ENCODE measurements around the gene ZMAT3.
"Not testable (repeated sequence)": the region's sequence is repeated elsewhere in the genome, so short reads cannot be mapped to it uniquely, and the experiment has no call there.

The ZMAT3 gene, protein sequence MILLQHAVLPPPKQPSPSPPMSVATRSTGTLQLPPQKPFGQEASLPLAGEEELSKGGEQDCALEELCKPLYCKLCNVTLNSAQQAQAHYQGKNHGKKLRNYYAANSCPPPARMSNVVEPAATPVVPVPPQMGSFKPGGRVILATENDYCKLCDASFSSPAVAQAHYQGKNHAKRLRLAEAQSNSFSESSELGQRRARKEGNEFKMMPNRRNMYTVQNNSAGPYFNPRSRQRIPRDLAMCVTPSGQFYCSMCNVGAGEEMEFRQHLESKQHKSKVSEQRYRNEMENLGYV

DNA sequence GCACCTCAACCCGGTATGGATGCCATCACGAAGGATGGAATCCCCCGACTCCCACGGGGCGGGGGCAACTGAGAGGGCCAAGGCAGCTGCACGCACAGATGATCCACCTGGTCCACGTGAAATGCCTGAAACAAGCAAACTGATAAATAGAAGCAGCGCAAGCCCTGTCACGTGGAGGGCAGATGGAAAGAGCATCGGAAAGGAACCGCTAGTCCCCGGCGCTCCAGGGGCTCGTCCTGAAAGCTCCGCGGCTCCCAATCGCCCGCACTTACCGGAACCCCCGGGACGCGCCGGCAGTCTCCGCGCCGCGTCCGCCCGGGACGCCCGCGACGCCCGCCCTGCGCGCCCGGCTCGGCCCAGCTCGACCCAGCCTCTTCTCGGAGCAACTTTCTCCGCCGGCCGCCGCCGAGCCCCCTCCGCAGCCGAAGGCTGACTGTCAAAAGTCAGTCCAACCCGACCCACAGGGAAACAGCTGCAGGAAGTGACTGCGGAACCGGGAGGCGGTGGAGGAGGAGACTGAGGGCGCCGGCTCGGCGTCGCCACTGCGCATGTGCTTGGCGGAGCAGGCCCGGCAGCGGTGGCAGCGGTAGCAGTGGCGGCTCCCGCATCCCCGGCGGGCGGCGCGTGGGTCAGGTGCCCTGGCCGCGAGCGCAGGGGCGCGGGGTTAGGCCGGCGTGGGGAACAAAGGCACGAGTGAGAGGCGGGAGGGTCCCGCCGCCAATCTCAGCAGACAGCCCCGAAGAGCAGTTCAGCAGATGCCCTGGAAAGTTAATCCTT is at the start of gene ZMAT3:
Gene ZMAT3 (minus strand): TSS at position 487 of the 777 bp plus-strand sequence. CDS start 4,057 bp downstream, outside the sequence.
- peak; percentile 75 for DNase-seq (ENCODE audit: low spot score)

DNA sequence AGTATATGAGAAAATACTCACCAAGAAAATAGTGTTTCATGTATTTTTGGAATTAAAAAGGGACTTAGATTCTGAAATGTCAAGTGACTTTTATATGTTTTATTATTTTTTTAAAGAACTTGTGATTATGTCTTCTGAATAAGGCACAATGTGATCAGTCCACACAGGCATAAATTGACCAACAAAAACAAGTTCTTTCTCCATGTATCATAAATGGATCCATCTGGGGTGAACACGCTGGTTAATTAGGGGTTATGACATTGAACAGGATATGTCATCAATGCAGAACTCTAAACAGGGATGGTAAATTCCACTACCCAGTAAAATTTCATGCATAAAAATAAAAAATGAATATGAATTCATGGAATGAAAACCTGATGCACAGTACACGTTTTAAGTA is 45.2 kb upstream of the ZMAT3 start:
- DNase-seq (ENCODE audit: low spot score), result no peak

DNA sequence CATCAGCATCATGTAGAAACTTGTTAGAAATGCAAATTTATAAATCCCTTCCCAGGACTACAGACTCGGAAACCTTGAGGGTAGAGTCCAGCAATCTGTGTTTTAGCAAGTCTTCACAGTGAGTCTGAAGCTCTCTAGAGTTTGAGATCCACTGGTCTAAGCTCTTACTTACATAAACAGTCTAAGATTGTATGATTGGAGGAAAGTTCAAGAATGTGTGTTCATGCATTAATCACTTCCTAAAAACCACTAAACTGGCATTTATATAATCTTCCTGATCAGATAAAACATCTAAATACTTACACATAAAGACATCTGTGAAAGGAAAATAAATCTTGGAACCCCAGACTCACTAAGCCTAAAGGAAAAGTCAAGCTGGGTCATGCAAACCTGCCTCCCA is 43.8 kb upstream of the ZMAT3 start:
- not testable (repeated sequence) for DNase-seq (ENCODE audit: low spot score)

DNA sequence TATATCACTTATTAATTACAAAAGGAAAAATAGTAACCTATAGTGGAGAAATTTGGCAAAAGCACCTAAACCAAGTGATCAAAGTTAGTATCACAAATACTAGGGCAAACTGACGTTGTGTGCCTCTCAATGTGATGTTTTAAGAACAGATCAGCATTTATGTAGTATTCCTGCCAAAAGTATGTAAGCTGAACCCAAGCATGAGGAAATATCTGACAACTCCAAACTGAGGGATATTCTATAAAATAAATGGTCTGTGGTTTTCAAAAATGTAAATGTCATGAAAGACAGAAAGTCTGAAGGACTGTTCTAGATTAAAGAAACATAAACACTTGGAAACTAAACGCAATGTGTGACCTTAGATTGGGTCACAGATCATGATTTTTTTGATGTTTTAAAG is 42.3 kb upstream of the ZMAT3 start:
- no peak for DNase-seq (ENCODE audit: low spot score)

DNA sequence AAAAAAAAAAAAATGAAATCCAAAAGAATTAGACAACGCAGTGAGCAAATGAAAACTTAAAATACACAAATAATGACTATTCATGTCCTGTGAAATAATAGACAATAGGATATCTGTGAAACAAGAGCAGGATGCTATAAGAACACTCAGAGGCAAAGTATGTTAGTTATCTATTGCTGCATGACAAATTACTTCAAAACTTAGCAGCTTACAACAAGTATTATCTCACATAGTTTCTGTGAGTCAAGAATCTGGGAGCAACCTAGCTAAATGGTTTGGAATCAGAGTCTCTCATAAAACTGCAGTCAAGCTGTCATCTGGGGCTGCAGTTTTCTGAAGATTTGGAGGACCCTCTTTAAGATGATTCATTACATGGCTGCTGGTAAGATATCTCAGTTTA is 36.5 kb upstream of the ZMAT3 start:
- DNase-seq (ENCODE audit: low spot score), result no peak

DNA sequence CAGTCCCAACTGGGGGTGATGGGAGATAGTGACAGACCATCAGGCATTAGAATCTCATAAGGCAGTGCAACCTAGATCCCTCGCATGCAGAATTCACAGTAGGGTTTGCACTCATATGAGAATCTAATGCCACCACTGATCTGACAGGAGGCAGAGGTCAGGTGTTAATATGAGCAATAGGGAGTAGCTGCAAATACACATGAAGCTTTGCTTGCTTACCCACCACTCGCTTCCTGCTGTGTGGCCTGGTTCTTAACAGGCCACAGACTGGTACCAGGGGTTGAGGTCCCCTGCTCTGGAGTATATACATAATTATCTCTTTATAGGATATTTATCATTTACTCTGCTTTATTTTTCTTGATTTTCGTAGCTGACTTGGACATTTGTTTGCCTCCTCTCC is 36.0 kb upstream of the ZMAT3 start:
- no peak for DNase-seq (ENCODE audit: low spot score)

DNA sequence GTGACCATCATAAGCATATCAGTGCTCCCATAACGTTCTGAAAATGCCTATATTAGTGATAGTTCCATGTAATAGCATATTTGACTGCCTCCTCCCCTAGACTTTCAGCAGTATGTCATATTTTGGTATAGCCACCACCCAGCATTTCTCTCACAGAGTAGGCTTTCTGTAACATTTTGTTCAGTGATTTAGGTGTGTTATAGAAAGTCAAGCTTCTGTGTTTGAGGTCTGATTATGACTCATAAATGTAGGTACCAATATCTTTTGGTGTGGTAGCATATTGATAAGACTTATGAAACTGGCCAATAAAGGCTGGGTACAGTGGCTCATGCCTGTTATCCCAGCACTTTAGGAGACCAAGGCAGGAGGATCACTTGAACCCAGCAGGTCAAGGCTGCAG is 34.3 kb upstream of the ZMAT3 start:
- no peak for DNase-seq (ENCODE audit: low spot score)

DNA sequence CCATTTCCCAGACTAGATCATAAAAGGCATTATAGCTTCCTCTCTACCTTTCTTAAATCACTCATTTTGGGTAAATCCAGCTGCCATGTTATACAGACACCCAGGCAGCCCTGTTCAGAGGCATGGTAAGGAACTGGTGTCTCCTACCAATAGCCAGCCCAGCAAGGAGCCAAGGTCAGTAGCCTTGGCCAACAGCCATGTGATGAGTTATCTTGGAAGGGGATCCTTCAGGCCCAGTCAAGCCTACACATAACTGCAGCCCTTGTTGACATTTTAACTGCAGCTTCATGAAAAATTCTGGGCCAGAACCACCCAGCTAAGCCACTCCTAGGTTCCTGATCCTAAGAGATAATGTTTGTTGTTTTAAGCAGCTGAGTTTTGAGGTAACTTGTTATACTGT is 29.0 kb upstream of the ZMAT3 start:
- no peak for DNase-seq (ENCODE audit: low spot score)

DNA sequence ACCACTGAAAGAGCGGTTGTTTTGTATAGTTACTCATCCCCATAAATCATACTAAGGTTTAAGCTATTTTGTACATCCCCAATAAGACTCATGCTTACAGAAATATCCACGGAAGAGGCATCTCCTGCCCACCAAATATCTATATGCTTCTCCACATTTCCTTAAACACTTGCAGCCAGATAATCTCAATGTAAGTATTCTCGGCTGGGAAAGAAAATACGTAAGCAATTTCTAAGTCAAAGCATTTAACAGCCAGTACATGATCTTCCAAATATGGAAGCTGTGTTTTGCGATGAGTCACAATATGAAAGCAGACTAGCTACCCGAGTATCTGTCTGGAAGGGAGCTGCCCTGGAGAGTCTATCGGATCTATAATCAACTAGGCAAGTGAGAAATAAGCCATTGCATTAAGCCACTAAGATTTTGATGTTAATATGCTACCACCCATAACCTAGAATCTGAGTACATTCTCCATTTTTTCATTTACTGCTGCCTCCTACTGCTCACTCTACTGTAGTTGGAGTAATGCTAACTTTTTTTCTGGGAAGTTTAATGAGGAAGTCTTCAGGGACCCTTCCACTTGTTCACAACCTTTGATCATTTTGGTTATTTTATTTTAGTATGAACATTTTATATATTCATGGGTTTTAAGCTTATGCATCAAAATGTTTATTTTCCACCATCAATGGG is 26.9 kb upstream of the ZMAT3 start:
- no peak for DNase-seq (ENCODE audit: low spot score)

DNA sequence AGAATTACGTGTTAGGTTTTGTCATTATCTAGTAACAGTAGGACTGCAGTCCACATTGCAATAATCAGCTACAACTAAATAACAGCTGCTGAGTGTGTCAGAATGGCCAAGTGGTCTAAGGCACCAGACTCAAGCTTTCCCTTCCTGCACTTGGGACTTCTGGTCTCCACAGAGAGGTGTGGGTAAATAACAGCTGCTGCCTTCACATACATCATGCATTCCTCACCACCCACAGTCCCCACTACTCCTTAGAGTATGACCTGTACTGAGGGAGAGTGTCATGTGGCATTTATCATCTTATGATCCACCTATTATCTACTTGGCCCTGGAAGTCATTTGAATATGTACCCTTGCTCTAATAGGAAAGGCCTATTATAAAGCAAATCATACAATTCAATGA is 22.2 kb upstream of the ZMAT3 start:
- no peak for DNase-seq (ENCODE audit: low spot score)

DNA sequence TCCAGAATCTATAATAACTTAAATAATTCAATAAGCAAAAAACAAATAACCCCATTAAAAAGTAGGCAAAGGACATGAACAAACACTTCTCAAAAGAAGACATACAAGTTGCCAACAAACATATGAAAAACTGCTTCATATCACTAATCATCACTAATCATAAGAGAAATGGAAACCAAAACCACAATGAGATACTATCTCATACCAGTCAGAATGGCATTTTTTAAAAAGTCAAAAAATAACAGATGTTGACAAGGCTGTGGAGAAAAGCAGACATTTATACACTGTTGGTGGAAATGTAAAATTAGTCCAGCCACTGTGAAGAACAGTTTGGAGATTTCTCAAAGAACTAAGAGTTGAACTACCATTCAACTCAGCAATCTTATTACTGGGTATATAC is 19.5 kb upstream of the ZMAT3 start:
- DNase-seq (ENCODE audit: low spot score), result no peak

DNA sequence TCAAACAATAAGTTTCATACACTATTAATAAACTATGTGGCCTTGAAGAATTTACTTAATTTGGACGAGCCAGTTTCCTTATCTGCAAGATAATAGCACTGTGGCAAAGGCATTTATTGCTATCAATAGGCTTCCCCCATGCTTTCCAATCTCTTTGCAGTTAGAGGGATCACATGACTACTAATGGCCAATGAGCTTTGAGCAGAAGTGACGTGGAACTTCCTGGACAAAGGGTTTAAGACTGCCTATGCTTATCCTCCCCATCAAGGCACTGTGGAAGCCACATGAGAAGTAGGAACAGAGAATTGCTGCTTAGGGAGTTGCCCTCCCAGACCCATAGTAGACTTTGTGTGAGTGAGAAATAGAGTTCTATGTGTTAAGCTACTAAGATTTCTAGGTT is 16.7 kb upstream of the ZMAT3 start:
- no peak for DNase-seq (ENCODE audit: low spot score)

DNA sequence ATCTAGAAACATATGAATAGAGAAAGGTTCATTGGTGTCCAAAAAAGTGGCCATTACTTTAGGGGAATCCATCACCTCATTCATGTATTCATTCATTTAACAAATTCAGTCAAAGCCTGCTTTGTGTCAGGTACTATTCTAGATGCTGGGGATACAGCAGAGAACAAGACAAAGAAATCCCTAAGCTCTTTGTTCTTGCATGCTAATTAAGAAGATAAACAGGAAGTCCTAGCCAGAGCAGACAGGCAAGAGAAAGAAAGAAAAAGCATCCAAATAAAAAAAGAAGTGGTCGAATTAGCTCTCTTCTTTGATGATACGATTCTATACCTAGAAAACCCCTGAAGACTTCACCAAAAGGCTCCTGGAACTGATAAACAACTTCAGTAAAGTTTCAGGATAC is 12.4 kb upstream of the ZMAT3 start:
- DNase-seq (ENCODE audit: low spot score), result no peak

DNA sequence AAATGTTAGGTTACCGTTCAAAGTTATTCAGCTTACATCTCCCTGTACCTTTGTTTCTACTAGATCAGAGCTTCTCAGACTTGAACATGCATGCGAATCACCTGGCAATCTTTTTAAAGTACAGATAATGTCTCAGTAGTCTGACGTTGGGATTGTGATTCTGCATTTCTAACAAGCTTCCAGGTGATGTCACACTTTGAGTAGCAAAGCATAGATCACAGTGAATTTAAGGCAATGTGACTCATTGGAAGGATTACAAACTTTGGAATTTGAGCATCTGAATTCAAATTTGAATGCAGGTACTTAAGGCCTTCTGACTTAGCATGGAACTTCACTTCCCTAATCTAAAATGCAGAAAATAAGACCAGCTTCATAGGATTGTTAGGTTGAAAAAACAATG is 10.8 kb upstream of the ZMAT3 start:
- DNase-seq (ENCODE audit: low spot score), result no peak

DNA sequence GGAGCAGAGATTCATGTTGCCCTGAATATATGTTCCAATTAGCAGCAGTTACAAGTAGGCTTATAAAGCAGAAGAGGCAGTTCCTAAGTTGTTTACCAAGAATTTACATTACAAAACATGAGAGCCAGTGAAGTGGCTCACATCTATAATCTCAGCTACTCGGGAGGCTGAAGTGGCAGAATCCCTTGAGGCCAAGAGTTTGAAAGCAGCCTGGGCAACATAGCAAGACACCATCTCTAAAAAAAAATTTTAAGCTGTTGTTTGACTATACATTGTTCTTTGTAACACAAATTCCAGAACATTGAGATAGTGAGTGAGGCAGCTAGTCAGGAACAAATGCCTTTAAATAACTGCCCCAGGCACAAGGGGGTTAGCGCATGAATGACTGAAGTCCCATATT is 10.3 kb upstream of the ZMAT3 start:
- DNase-seq (ENCODE audit: low spot score), result no peak

DNA sequence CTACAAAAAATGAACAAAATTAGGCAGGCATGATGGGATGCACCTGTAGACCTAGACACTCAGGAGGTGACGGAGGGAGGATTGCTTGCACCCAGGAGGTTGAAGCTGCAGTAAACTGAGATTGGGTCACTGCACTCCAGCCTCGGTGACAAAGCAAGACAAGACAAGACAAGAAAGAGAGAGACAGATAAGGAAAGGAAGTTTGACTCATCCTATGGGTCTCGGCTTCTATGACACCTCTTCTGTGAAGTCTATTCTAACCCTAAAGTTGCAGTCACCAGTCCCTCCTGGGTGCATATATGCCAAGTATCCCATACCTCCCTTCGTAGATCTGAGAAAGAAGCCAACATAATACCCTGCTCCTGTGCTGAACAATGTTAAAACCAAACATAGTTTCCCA is 7.9 kb upstream of the ZMAT3 start:
- DNase-seq (ENCODE audit: low spot score), result no peak

DNA sequence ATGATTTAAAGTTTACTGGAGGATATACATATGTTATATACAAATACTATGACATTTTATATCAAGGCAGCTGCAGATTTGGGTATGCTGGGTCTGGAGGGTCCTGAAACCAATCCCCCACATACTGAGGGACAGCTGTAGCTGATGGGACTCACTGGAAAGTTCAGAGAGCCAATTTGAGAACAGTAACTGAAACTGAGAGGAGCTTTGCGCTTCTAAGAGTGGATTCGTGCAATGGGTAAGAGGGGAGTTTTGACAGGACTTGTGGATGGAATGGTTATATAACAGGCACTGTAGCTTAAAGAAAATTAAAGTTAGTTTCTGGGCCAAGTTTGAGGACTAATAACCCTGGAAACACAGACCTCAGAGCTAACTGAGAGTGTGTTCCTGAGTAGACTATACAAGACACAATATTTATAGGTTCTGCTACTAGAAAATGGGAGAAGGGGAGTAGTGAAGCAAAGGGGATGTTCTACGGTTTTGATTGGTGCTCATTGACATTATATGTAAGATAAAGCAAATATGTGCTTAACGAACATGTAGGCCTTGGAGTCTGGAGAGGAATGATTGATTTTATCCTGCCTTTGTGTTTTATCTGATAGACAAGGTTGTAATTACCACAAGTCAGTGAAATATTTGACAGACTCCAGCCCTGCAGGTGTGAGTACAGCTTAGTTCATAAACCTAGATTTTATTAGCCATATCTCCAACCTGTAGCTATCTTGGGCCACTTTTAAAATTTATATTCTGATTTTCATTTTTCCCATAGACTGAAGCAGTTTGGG is 4.8 kb upstream of the ZMAT3 start:
- DNase-seq (ENCODE audit: low spot score), result no peak

DNA sequence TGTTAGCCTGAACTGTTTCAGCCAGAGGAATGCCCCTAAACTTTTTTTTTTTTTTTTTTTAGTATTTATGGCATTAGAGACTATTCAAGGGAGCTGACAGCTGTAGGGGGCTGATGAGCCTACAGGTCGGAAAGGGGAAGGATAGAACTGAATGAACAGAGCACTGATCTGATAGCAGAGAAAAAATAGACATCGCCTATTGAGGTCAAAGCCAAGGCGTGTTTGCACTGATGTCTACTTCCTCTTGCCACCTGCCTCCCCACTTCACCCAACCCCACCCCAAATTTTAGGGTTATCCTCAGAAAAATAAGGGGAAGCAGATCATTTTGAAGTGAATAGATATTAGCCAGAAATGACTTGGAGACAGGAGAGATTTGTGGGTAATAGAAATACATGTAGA is 3.0 kb upstream of the ZMAT3 start:
- DNase-seq (ENCODE audit: low spot score), result no peak

DNA sequence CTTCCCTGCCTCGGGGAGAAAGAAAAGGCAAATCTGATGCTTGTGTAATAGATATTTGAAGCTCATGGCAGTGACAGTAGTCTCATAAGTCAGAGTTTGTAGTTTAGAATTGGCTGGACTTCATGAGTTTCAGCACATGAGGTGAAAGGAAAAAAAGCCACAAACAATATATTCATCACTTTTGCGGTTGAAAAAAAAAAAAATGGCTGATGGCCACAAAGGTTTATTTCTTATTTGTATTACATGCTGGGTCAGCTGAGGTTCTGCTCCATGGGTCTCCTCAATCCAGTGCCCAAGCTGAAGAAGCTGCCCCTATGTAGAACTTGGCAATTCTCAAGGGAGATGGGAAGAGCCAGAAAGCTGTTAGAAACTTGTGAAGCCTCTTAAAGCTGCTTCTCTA is 2.2 kb upstream of the ZMAT3 start:
- DNase-seq (ENCODE audit: low spot score), result no peak

DNA sequence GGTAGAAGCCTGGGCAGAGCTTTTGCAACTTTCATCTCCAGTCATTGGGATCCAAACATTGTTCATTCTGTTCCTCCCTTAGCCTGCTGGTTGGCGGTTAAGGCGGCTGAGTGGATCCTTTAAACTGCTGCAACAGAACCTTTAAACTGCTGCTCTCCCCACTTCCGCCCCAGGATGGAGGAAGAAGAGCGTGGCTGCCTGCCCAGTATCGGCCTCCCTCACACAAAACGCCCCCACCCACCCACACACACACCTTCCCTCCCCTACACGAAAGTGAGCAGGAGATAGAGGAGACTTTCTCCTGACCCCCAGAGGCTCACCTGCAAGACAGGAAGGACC is 460 bp upstream of the ZMAT3 start:
- no peak for DNase-seq (ENCODE audit: low spot score)

DNA sequence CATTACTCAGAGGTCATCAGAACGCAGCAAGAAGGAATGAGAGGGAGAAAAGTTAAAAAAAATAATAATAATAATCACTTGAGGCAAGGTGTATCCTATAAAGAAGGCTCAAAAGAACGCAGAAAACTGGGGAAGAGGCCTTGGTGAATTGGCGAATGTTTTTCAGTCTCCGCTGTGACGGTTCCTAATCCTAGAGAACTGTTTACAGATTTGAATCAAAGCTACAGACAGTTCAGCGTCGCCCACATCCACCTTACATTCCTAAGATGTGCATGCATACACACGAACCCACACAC is 634 bp downstream of the ZMAT3 start:
- DNase-seq (ENCODE audit: low spot score), result no peak

DNA sequence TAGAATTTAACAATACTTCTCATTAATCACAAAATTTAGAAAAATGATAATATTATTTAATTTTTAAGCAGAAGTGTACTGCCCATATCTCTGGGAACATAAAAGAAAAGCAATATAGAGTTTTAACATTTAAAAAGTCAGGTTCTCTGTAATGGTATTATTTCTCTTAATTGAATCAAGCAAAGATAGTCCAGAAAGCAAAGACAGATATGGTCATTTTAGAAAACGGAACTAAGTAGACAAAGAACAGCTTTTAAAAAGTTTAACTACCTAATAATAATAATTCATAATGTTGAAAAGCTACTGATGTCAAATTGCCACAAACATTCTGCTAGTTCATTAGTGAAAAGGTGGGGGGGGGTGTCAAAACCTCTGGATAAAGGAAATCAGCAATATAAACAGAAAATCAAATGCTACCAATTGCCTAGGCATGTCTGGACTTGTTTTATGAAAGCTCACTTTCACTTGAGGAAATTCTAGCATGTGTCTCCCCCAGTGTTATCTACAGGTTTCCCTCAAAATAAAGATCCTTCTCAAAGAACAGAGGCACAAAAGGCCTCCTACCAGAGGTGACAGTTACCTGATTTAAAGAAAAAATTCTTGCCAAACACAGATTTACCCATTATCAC is 1.7 kb downstream of the ZMAT3 start:
- DNase-seq (ENCODE audit: low spot score), result no peak
